ENCODE measurements around the gene ST3GAL5. TPM values are rescaled to one million over a fixed set of nuclear protein-coding genes. Genes with fewer than 3 reads are reported as not detected.
A peak's percentile ranks its signal among the peaks of the same experiment; 100 is the strongest.

The ST3GAL5 gene
- total RNA-seq, 4 donors from 2014 or later: 12.6 to 26.0 (median 21.8) TPM

DNA sequence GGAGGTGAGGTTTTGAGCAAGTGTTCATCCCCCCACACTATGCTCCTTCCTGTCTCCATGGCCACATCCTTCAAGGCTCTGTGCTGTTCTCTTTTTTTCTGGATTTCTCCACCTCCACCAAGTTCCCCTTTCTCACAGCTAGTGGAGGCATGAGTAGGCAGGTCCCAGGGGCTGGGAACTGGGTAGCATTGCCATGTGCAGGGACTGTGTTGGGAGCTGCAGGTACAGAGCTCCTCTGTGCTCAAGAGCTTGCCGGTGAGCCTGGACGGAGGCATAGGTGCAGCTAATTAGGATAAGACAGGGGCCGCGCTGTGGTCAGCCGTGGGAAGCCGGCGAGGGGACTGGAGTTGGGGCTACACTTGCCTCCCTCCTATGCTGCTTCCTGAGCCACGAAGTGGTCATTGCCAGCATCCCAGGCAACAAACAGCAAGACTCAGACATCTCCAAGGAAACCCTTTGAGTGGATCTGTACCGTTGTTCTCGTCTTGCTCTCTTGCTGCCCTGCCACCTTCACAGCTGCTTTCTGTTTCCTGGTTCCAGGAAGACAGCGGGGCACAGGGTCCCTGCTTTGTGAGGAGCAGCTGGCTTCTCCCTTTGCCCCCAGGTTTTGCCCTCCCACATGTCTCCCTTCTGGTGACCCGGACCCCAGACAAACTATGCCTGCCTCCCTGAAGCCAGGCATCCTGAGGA is 98.1 kb downstream of the ST3GAL5 start:
- H3K9me3 ChIP-seq: no peaks in the 10 kb centered on the region
- no peaks in the 10 kb centered on the region for H3K27me3 ChIP-seq
- in situ Hi-C loops (cut with MboI; ENCODE audit: low sequenced_read_pairs in 4 of 4): loop anchor here in 1 of 4 donors (10.0 kb wide), 1 partner anchor 46 kb away; no protein-coding TSS in a partner anchor
- H3K4me3 ChIP-seq: no peak overlapping the region
- peaks cover 29 to 44% of the 10 kb centered on the region in 2 donors for H3K4me1 ChIP-seq
- TF ChIP-seq POLR2A (IDR thresholded peaks at IDR 0.05): no peak
- TF ChIP-seq, protein P1, sequence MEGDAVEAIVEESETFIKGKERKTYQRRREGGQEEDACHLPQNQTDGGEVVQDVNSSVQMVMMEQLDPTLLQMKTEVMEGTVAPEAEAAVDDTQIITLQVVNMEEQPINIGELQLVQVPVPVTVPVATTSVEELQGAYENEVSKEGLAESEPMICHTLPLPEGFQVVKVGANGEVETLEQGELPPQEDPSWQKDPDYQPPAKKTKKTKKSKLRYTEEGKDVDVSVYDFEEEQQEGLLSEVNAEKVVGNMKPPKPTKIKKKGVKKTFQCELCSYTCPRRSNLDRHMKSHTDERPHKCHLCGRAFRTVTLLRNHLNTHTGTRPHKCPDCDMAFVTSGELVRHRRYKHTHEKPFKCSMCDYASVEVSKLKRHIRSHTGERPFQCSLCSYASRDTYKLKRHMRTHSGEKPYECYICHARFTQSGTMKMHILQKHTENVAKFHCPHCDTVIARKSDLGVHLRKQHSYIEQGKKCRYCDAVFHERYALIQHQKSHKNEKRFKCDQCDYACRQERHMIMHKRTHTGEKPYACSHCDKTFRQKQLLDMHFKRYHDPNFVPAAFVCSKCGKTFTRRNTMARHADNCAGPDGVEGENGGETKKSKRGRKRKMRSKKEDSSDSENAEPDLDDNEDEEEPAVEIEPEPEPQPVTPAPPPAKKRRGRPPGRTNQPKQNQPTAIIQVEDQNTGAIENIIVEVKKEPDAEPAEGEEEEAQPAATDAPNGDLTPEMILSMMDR (IDR thresholded peaks at IDR 0.05 in 4 of 5, conservative IDR thresholded peaks at IDR 0.05 in 1 of 5): no peak
- ATAC-seq: no peak
- peak in 1 of 2 donors; percentile 8 for DNase-seq
- intact Hi-C loops (cut with DNase I; ENCODE audit: low total_unique reads): no loop called here
- H3K27ac ChIP-seq: no peak overlapping the region
- peaks cover 4 to 20% of the 10 kb centered on the region in 2 donors for H3K36me3 ChIP-seq

GRCh38 chr2:85790032-85790431 is 98.8 kb downstream of the ST3GAL5 start:
- no peak for TF ChIP-seq POLR2A (IDR thresholded peaks at IDR 0.05)
- TF ChIP-seq, protein P1 (IDR thresholded peaks at IDR 0.05 in 4 of 5, conservative IDR thresholded peaks at IDR 0.05 in 1 of 5): no peak
- ATAC-seq: no peak
- Histone ChIP-seq H3K36me3 (peaks cover 4 to 20% of the 10 kb centered on the region in 2 donors), H3K27ac (no peak overlapping the region), H3K4me1 (peaks cover 29 to 44% of the 10 kb centered on the region in 2 donors), H3K27me3 (no peaks in the 10 kb centered on the region), H3K9me3 (no peaks in the 10 kb centered on the region), H3K4me3 (no peak overlapping the region)
- in situ Hi-C loops (cut with MboI; ENCODE audit: low sequenced_read_pairs in 4 of 4): loop anchor here in 1 of 4 donors (10.0 kb wide), 1 partner anchor 45 kb away; no protein-coding TSS in a partner anchor
- DNase-seq: peak in 1 of 2 donors; percentile 8
- intact Hi-C loops (cut with DNase I; ENCODE audit: low total_unique reads): no loop called here

GRCh38 chr2:85789271-85789670 is 99.5 kb downstream of the ST3GAL5 start:
- in situ Hi-C loops (cut with MboI; ENCODE audit: low sequenced_read_pairs in 4 of 4): no loop called here
- no peak for DNase-seq
- Histone ChIP-seq H3K4me3 (no peak overlapping the region), H3K27ac (no peak overlapping the region), H3K9me3 (no peaks in the 10 kb centered on the region), H3K4me1 (peaks cover 37 to 41% of the 10 kb centered on the region in 2 donors), H3K27me3 (no peaks in the 10 kb centered on the region), H3K36me3 (peaks cover 4 to 20% of the 10 kb centered on the region in 2 donors)
- TF ChIP-seq POLR2A (IDR thresholded peaks at IDR 0.05): no peak
- TF ChIP-seq, protein P1 (IDR thresholded peaks at IDR 0.05 in 4 of 5, conservative IDR thresholded peaks at IDR 0.05 in 1 of 5): no peak
- intact Hi-C loops (cut with DNase I; ENCODE audit: low total_unique reads): no loop called here
- ATAC-seq: no peak

DNA sequence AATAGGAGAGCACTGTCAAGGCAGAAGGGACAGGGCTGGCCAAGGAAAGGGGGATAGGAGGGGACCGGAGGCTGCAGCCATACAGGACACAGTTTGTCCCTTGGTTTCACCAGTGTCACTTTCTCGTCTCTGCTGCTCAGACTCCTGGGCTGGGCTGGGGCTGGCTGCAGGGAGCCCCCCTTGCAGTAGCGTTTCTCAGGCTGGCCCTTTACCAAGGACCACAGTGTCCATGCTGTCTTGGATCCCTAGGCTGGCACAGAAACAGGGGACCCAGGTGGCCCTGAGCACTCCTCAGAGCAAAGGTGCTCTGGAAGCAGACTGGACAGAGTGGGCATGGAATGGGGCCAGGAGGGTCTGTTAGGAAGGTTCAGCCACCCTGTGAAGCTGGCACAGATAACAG is 100.2 kb downstream of the ST3GAL5 start:
- Histone ChIP-seq H3K4me3 (no peak overlapping the region), H3K27ac (no peak overlapping the region), H3K36me3 (peaks cover 4 to 20% of the 10 kb centered on the region in 2 donors), H3K9me3 (no peaks in the 10 kb centered on the region), H3K4me1 (peaks cover 32 to 34% of the 10 kb centered on the region in 2 donors), H3K27me3 (no peaks in the 10 kb centered on the region)
- DNase-seq: no peak
- in situ Hi-C loops (cut with MboI; ENCODE audit: low sequenced_read_pairs in 4 of 4) (no loop called here), intact Hi-C loops (cut with DNase I; ENCODE audit: low total_unique reads) (no loop called here)
- TF ChIP-seq POLR2A (IDR thresholded peaks at IDR 0.05): no peak
- TF ChIP-seq, protein P1 (IDR thresholded peaks at IDR 0.05 in 4 of 5, conservative IDR thresholded peaks at IDR 0.05 in 1 of 5): no peak
- no peak for ATAC-seq
